Sigmoid colon (tissue), 7 donors: ENCODE data around the gene LDLRAD4. TPM values are rescaled to one million over a fixed set of nuclear protein-coding genes. Genes with fewer than 3 reads are reported as not detected.
A peak's percentile ranks its signal among the peaks of the same experiment; 100 is the strongest.

Experiments
- DNase-seq: peaks from one replicate; pipeline ENCODE4 v3.0.0-alpha.2; 2019
- H3K27ac ChIP-seq, 4 donors: fragments of 200-600 bp; sonication (generic); one replicate each; pipeline ENCODE4 v1.5.1; 2016 to 2019; ENCODE audit warnings: mild to moderate bottlenecking in 1 of 4
- H3K27me3 ChIP-seq, 3 donors: fragments of 200-600 bp; sonication (generic); one replicate each; pipeline ENCODE4 v1.5.1; 2019; ENCODE audit warnings: mild to moderate bottlenecking in 1 of 3
- H3K36me3 ChIP-seq, 4 donors: fragments of 200-600 bp; sonication (generic); one replicate each; pipeline ENCODE4 v1.5.1; 2016 to 2019
- H3K4me1 ChIP-seq, 4 donors: fragments of 200-600 bp; sonication (generic); one replicate each; pipeline ENCODE4 v1.5.1; 2017 to 2019
- H3K4me3 ChIP-seq, 4 donors: fragments of 200-600 bp; sonication (generic); one replicate each; pipeline ENCODE4 v1.5.1; 2017 to 2019; ENCODE audit warnings: mild to moderate bottlenecking in 2 of 4, moderate library complexity in 1 of 4
- H3K9me3 ChIP-seq, 4 donors: fragments of 200-600 bp in 3 of 4; sonication (generic) in 3 of 4; one replicate each; pipeline versions ENCODE4 v1.5.1 to v1.6.1; 2013 to 2019
- CTCF ChIP-seq, 4 experiments: fragments of 450-650 bp in 3 of 4; fragments of 200-600 bp in 1 of 4; IDR thresholded peaks; one replicate each; pipeline ENCODE4 v1.5.1; 2016 to 2019; ENCODE audit warnings: antibody characterized with exemption in 4 of 4, mild to moderate bottlenecking in 3 of 4, moderate library complexity in 2 of 4
- EP300 ChIP-seq, 4 donors: sonication (generic); formaldehyde crosslinking; IDR thresholded peaks; one replicate each; pipeline ENCODE4 v1.6.1; 2017; ENCODE audit warnings: antibody characterized with exemption in 4 of 4
- POLR2A ChIP-seq, 2 donors: fragments of 450-650 bp; IDR thresholded peaks; one replicate each; pipeline ENCODE4 v1.6.1; 2016; ENCODE audit warnings: antibody characterized with exemption in 2 of 2, mild to moderate bottlenecking in 2 of 2, moderate library complexity in 2 of 2
- POLR2AphosphoS5 ChIP-seq, 4 donors: sonication (generic); formaldehyde crosslinking; IDR thresholded peaks; one replicate each; pipeline ENCODE4 v1.6.1; 2017; ENCODE audit warnings: antibody characterized with exemption in 4 of 4
- WGBS, 2 donors: extraction: QIAGEN DNeasy Blood & Tissue Kit; methylation state at CpG; one replicate each; pipeline ENCODE4 v1.1.7; 2013; 5-methylcytosine and 5-hydroxymethylcytosine counted together
- intact Hi-C: fragments of 100-400 bp; cut with DNase I; formaldehyde crosslinking; loops from one replicate; pipeline ENCODE4 v1.15.1; 2023
- polyA plus RNA-seq, 3 donors: library from polyadenylated mRNA; stranded (reverse); fragments of 200-250 nt; gene quantifications; one replicate each; pipeline ENCODE4 v1.2.3, GENCODE V29; 2013
- total RNA-seq, 4 donors: library from RNA; depleted of rRNA; stranded (reverse); fragments of >200 nt; gene quantifications; one replicate each; pipeline ENCODE4 v1.1.0, GENCODE V29; 2016
- donor health status: healthy with polysubstance abuse.
- donor health status: Bipolar disorder and iron deficiency.
- donor health status: healthy.

LDLRAD4 gene
- total and polyA plus RNA-seq, 7 donors = 1.2 to 28.2 (median 17.2) TPM

GRCh38 chr18:13543811-13544732 lies 325.5 kb downstream of the LDLRAD4 start:
- H3K27ac ChIP-seq = peak overlapping the region; percentile 66 to 83 (median 73)

GRCh38 chr18:13544953-13545352 lies 326.4 kb downstream of the LDLRAD4 start:
- H3K4me1 ChIP-seq = peaks cover 0 to 100% (median 91%) of the 10 kb centered on the region in 4 donors
- no peak for TF ChIP-seq CTCF (IDR thresholded peaks at IDR 0.05)
- no peak for TF ChIP-seq POLR2AphosphoS5 (IDR thresholded peaks at IDR 0.05)
- TF ChIP-seq EP300 (IDR thresholded peaks at IDR 0.05) = no peak
- no peak for TF ChIP-seq POLR2A (IDR thresholded peaks at IDR 0.05)
- no peak overlapping the region for H3K4me3 ChIP-seq
- no peaks in the 10 kb centered on the region for H3K36me3 ChIP-seq
- intact Hi-C loops = loop anchor here (2.0 kb wide), 1 partner anchor 276 kb away; no protein-coding TSS in a partner anchor
- no peak for DNase-seq
- 96 to 97% methylated on average over 8 of the region's 8 CpGs for WGBS, 2 donors
- H3K27ac ChIP-seq = peak overlapping the region in 1 of 4 donors; percentile 83
- no peaks in the 10 kb centered on the region for H3K27me3 ChIP-seq
- H3K9me3 ChIP-seq = no peaks in the 10 kb centered on the region

More at GRCh38 chr18:13543811-13544732, 325.5 kb downstream of the LDLRAD4 start:
- Histone ChIP-seq H3K36me3 (no peaks in the 10 kb centered on the region), H3K9me3 (no peaks in the 10 kb centered on the region), H3K27me3 (no peaks in the 10 kb centered on the region), H3K4me1 (peaks cover 0 to 100% (median 91%) of the 10 kb centered on the region in 4 donors), H3K4me3 (no peak overlapping the region)
- 92 to 94% methylated on average over 25 of the region's 25 CpGs for WGBS, 2 donors
- TF ChIP-seq POLR2AphosphoS5 (IDR thresholded peaks at IDR 0.05) = peak in 2 of 4 donors; percentile 48 to 60
- no peak for TF ChIP-seq CTCF (IDR thresholded peaks at IDR 0.05)
- peak in 1 of 4 donors; percentile 36 for TF ChIP-seq EP300 (IDR thresholded peaks at IDR 0.05)
- DNase-seq = no peak
- intact Hi-C loops = loop anchor here (2.0 kb wide), 2 partner anchors 275 to 323 kb away; no protein-coding TSS in a partner anchor

- Histone ChIP-seq H3K4me3 (no peak overlapping the region), H3K4me1 (peaks cover 0 to 100% (median 91%) of the 10 kb centered on the region in 4 donors), H3K9me3 (no peaks in the 10 kb centered on the region), H3K36me3 (no peaks in the 10 kb centered on the region), H3K27me3 (no peaks in the 10 kb centered on the region), H3K27ac (peak overlapping the region in 1 of 4 donors; percentile 83)
- no peak for DNase-seq
- intact Hi-C loops = loop anchor here (2.0 kb wide), 1 partner anchor 277 kb away; no protein-coding TSS in a partner anchor
- WGBS, 2 donors = 69 to 92% methylated on average over 4 of the region's 4 CpGs
- TF ChIP-seq POLR2AphosphoS5 (IDR thresholded peaks at IDR 0.05) = no peak
- no peak for TF ChIP-seq POLR2A (IDR thresholded peaks at IDR 0.05)
- no peak for TF ChIP-seq EP300 (IDR thresholded peaks at IDR 0.05)
- no peak for TF ChIP-seq CTCF (IDR thresholded peaks at IDR 0.05)
These were observed 327.0 kb downstream of the LDLRAD4 start for GRCh38 chr18:13545514-13545913.

GRCh38 chr18:13545955-13546354 lies 327.4 kb downstream of the LDLRAD4 start:
- 86 to 93% methylated on average over 4 of the region's 4 CpGs for WGBS, 2 donors
- Histone ChIP-seq H3K27me3 (no peaks in the 10 kb centered on the region), H3K36me3 (no peaks in the 10 kb centered on the region), H3K27ac (peak overlapping the region in 1 of 4 donors; percentile 83), H3K4me3 (no peak overlapping the region), H3K4me1 (peaks cover 0 to 100% (median 91%) of the 10 kb centered on the region in 4 donors), H3K9me3 (no peaks in the 10 kb centered on the region)
- TF ChIP-seq POLR2AphosphoS5 (IDR thresholded peaks at IDR 0.05) = no peak
- TF ChIP-seq POLR2A (IDR thresholded peaks at IDR 0.05) = no peak
- TF ChIP-seq CTCF (IDR thresholded peaks at IDR 0.05) = no peak
- TF ChIP-seq EP300 (IDR thresholded peaks at IDR 0.05) = no peak
- intact Hi-C loops = loop anchor here (2.0 kb wide), 1 partner anchor 277 kb away; no protein-coding TSS in a partner anchor
- no peak for DNase-seq
